ENCODE measurements around the gene KRT3. TPM values are rescaled to one million over a fixed set of nuclear protein-coding genes. Genes with fewer than 3 reads are reported as not detected.

KRT3 gene
- polyA plus RNA-seq, 3 donors = not detected

GRCh38 chr12:52834727-52835001 lies 38.7 kb upstream of the KRT3 start:
- no peak overlapping the region for H3K4me3 ChIP-seq (replicated peaks in 1 of 3; ENCODE audit: low read depth in 2 of 3, low read length in 3 of 3)
- H3K4me3 Mint-ChIP-seq = no peak overlapping the region
- H2AFZ ChIP-seq (ENCODE audit: insufficient read depth, low read depth, low read length, poor library complexity, severe bottlenecking) = no peak overlapping the region
- no peaks in the 10 kb centered on the region for H3K36me3 Mint-ChIP-seq
- no peak for DNase-seq
- H3K27me3 ChIP-seq (ENCODE audit: control insufficient read depth in 2 of 2, insufficient read depth in 2 of 2, low read length in 2 of 2) = no peaks in the 10 kb centered on the region
- no peaks in the 10 kb centered on the region for H4K20me1 ChIP-seq (ENCODE audit: insufficient read depth, low read length)
- no peak overlapping the region for H3K4me2 ChIP-seq (replicated peaks; ENCODE audit: extremely low read depth, low read length, poor library complexity, severe bottlenecking)
- H3K79me2 ChIP-seq (ENCODE audit: insufficient read depth, low read length) = no peaks in the 10 kb centered on the region
- no peak overlapping the region for H3K9ac ChIP-seq (ENCODE audit: insufficient read depth, low read length, poor library complexity, severe bottlenecking)
- 86% methylated on average over 1 of the region's 4 CpGs for WGBS (ENCODE audit: insufficient coverage)
- peaks cover 9% of the 10 kb centered on the region for H3K4me1 Mint-ChIP-seq
- intact Hi-C loops (cut with micrococcal nuclease) = no loop called here
- peaks cover 2 to 8% (median 8%) of the 10 kb centered on the region in 3 donors for H3K27me3 Mint-ChIP-seq (ENCODE audit: low read depth in 3 of 3)
- no peak overlapping the region for H3K27ac ChIP-seq (ENCODE audit: low read depth in 1 of 2, low read length in 2 of 2)
- TF ChIP-seq CTCF (IDR thresholded peaks at IDR 0.05) = no peak
- H3K9me3 ChIP-seq (replicated peaks in 1 of 2; ENCODE audit: control insufficient read depth in 1 of 2, insufficient read depth in 1 of 2, low read length in 2 of 2) = no peaks in the 10 kb centered on the region
- no peaks in the 10 kb centered on the region for H3K36me3 ChIP-seq (replicated peaks in 1 of 2; ENCODE audit: control insufficient read depth in 1 of 2, insufficient read depth in 2 of 2, low read length in 2 of 2)
- no peak overlapping the region for H3K27ac Mint-ChIP-seq
- peaks cover 0 to 1% (median 0%) of the 10 kb centered on the region in 7 donors for H3K9me3 Mint-ChIP-seq
- H3K4me1 ChIP-seq (ENCODE audit: control insufficient read depth in 1 of 2, insufficient read depth in 2 of 2, low read length in 2 of 2) = no peaks in the 10 kb centered on the region

- H3K9me3 ChIP-seq (replicated peaks in 1 of 2; ENCODE audit: control insufficient read depth in 1 of 2, insufficient read depth in 1 of 2, low read length in 2 of 2) = no peaks in the 10 kb centered on the region
- peaks cover 10% of the 10 kb centered on the region for H3K4me1 Mint-ChIP-seq
- H3K9me3 Mint-ChIP-seq = no peaks in the 10 kb centered on the region
- H3K4me2 ChIP-seq (replicated peaks; ENCODE audit: extremely low read depth, low read length, poor library complexity, severe bottlenecking) = no peak within 1 kb of the TSS
- no peak within 1 kb of the TSS for H3K27ac Mint-ChIP-seq
- H3K9ac ChIP-seq (ENCODE audit: insufficient read depth, low read length, poor library complexity, severe bottlenecking) = no peak within 1 kb of the TSS
- H3K4me3 Mint-ChIP-seq = no peak within 1 kb of the TSS
- TF ChIP-seq CTCF (IDR thresholded peaks at IDR 0.05) = no peak
- no peak within 1 kb of the TSS for H3K27ac ChIP-seq (ENCODE audit: low read depth in 1 of 2, low read length in 2 of 2)
- no peaks in the 10 kb centered on the region for H3K36me3 ChIP-seq (replicated peaks in 1 of 2; ENCODE audit: control insufficient read depth in 1 of 2, insufficient read depth in 2 of 2, low read length in 2 of 2)
- no peaks in the 10 kb centered on the region for H3K36me3 Mint-ChIP-seq
- H2AFZ ChIP-seq (ENCODE audit: insufficient read depth, low read depth, low read length, poor library complexity, severe bottlenecking) = no peak within 1 kb of the TSS
- 97% methylated on average over 13 of the region's 22 CpGs for WGBS (ENCODE audit: insufficient coverage)
- DNase-seq = no peak
- H3K4me3 ChIP-seq (replicated peaks in 1 of 3; ENCODE audit: low read depth in 2 of 3, low read length in 3 of 3) = no peak within 1 kb of the TSS
- H3K4me1 ChIP-seq (ENCODE audit: control insufficient read depth in 1 of 2, insufficient read depth in 2 of 2, low read length in 2 of 2) = no peaks in the 10 kb centered on the region
- intact Hi-C loops (cut with micrococcal nuclease) = no loop called here
- no peaks in the 10 kb centered on the region for H3K79me2 ChIP-seq (ENCODE audit: insufficient read depth, low read length)
- no peaks in the 10 kb centered on the region for H3K27me3 ChIP-seq (ENCODE audit: control insufficient read depth in 2 of 2, insufficient read depth in 2 of 2, low read length in 2 of 2)
- H3K27me3 Mint-ChIP-seq (ENCODE audit: low read depth in 3 of 3) = peaks cover 0 to 8% (median 8%) of the 10 kb centered on the region in 3 donors
- H4K20me1 ChIP-seq (ENCODE audit: insufficient read depth, low read length) = no peaks in the 10 kb centered on the region
These were observed 38.2 kb upstream of the KRT3 start, which contains the start of gene KRT79 for GRCh38 chr12:52833922-52834726. KRT79 (minus strand) TSS chr12:52834311; CDS start chr12:52834260, 51 bp downstream.
